Tibial artery (tissue), 4 donors: ENCODE measurements around the gene CLEC2D.

ENCODE experiments used
- DNase-seq, 2 donors: peaks; one replicate each; pipeline ENCODE4 v3.0.0-alpha.2; 2019
- H3K27ac ChIP-seq, 2 donors: fragments of 200-600 bp; sonication (generic) in 1 of 2; 1 replicate in 1 of 2; 2 replicates in 1 of 2; pipeline ENCODE4 v1.5.1; 2018 to 2019; ENCODE audit warnings: mild to moderate bottlenecking in 1 of 2
- H3K27me3 ChIP-seq, 2 donors: fragments of 200-600 bp; sonication (generic) in 1 of 2; one replicate each; pipeline versions ENCODE4 v1.5.1 to v1.6.0; 2016 to 2019
- H3K36me3 ChIP-seq, 3 donors: fragments of 200-600 bp; sonication (generic) in 2 of 3; one replicate each; pipeline ENCODE4 v1.5.1; 2016 to 2019; ENCODE audit warnings: mild to moderate bottlenecking in 2 of 3
- H3K4me1 ChIP-seq, 4 donors: fragments of 200-600 bp; sonication (generic) in 2 of 4; 1 replicate in 3 of 4; 2 replicates in 1 of 4; pipeline ENCODE4 v1.5.1; 2016 to 2019
- H3K4me3 ChIP-seq, 2 donors: fragments of 200-600 bp; sonication (generic) in 1 of 2; 1 replicate in 1 of 2; 2 replicates in 1 of 2; pipeline ENCODE4 v1.5.1; 2018 to 2019; ENCODE audit warnings: mild to moderate bottlenecking in 2 of 2
- H3K9me3 ChIP-seq, 3 donors: fragments of 200-600 bp; sonication (generic) in 1 of 3; one replicate each; pipeline ENCODE4 v1.5.1; 2016 to 2019
- intact Hi-C: fragments of 100-400 bp; cut with DNase I; formaldehyde crosslinking; loops from one replicate; pipeline ENCODE4 v1.15.0; 2023; ENCODE audit warnings: low total_unique reads
- TF ChIP-seq, protein P1 (sequence below), 2 experiments: fragments of 200-600 bp in 1 of 2; fragments of 450-650 bp in 1 of 2; IDR thresholded peaks; one replicate each; pipeline ENCODE4 v1.5.1; 2017 to 2019; ENCODE audit warnings: antibody characterized with exemption in 2 of 2, mild to moderate bottlenecking in 1 of 2, moderate library complexity in 1 of 2

CLEC2D gene, protein sequence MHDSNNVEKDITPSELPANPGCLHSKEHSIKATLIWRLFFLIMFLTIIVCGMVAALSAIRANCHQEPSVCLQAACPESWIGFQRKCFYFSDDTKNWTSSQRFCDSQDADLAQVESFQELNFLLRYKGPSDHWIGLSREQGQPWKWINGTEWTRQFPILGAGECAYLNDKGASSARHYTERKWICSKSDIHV

DNA sequence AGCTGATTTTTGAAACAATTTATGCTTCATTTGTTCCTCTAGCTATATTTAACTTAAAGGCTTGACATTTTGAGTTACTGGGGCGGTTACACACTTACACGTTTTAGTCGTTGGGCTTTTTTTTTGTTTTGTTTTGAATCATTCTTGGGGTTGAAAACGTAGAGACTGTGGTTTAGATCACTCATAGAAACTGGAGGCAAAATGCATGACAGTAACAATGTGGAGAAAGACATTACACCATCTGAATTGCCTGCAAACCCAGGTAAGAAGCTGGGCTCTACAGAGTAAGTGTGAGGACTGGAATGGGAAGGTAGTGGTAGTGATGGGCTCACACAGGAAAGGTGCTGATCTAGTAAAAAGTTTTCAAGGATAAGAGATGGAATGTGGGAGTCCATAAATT, at the start of gene CLEC2D:
TSS of gene CLEC2D (plus strand) at position 180 of the 400 bp plus-strand sequence. CDS start at position 202, 22 bp downstream.
- TF ChIP-seq, protein P1, sequence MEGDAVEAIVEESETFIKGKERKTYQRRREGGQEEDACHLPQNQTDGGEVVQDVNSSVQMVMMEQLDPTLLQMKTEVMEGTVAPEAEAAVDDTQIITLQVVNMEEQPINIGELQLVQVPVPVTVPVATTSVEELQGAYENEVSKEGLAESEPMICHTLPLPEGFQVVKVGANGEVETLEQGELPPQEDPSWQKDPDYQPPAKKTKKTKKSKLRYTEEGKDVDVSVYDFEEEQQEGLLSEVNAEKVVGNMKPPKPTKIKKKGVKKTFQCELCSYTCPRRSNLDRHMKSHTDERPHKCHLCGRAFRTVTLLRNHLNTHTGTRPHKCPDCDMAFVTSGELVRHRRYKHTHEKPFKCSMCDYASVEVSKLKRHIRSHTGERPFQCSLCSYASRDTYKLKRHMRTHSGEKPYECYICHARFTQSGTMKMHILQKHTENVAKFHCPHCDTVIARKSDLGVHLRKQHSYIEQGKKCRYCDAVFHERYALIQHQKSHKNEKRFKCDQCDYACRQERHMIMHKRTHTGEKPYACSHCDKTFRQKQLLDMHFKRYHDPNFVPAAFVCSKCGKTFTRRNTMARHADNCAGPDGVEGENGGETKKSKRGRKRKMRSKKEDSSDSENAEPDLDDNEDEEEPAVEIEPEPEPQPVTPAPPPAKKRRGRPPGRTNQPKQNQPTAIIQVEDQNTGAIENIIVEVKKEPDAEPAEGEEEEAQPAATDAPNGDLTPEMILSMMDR (IDR thresholded peaks at IDR 0.05) = no peak
- intact Hi-C loops = no loop called here
- no peak within 1 kb of the TSS for H3K27ac ChIP-seq
- DNase-seq = no peak
- peaks cover 0 to 20% (median 9%) of the 10 kb centered on the region in 4 donors for H3K4me1 ChIP-seq
- no peak within 1 kb of the TSS for H3K4me3 ChIP-seq
- H3K9me3 ChIP-seq = no peaks in the 10 kb centered on the region
- peaks cover 3 to 7% (median 4%) of the 10 kb centered on the region in 3 donors for H3K36me3 ChIP-seq
- no peaks in the 10 kb centered on the region for H3K27me3 ChIP-seq

DNA sequence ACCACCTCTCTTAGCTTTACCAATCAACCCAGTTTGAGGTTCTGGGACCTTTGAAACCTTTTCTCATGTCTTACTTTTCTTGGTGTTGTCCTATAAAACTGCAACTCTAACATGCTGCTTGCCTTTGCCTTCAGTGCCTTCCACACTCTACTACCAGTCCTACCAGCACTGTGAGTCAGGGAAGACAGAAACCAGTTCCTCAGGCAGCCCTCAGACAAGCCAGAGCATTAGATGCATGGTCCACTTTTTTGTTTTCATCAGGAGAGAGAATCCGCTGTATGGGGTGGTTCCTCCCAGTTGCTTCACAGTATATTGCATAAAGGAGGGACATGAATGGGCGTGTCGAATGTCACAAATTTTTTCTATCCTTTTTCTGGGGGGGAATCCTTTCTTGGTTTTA, 44.5 kb upstream of the CLEC2D start:
- DNase-seq = no peak
- intact Hi-C loops = no loop called here
- H3K27me3 ChIP-seq = no peaks in the 10 kb centered on the region
- H3K4me3 ChIP-seq = no peak overlapping the region
- TF ChIP-seq, protein P1 (IDR thresholded peaks at IDR 0.05) = no peak
- H3K36me3 ChIP-seq = no peaks in the 10 kb centered on the region
- H3K27ac ChIP-seq = no peak overlapping the region
- no peaks in the 10 kb centered on the region for H3K9me3 ChIP-seq
- H3K4me1 ChIP-seq = no peaks in the 10 kb centered on the region

DNA sequence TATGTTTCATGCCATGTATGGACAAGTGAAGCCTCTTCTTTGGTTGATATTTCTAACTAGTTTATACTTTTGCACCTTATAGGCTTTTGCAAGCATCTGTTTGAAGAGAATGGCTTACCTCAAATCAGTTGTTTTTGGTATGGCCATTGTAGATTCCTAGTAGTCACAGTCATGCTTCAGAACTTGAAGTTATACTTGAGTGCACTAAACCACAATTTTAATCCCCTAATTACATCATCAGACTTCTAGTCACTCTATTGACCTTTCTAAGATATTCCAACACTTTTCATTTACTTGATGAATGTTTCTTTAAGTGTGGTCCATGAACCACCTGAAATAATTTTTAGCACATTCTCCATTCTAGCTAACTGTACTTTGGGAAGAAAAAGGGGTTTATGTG, 43.2 kb upstream of the CLEC2D start:
- intact Hi-C loops = no loop called here
- no peak for DNase-seq
- no peaks in the 10 kb centered on the region for H3K36me3 ChIP-seq
- no peaks in the 10 kb centered on the region for H3K27me3 ChIP-seq
- H3K9me3 ChIP-seq = no peaks in the 10 kb centered on the region
- H3K4me1 ChIP-seq = no peaks in the 10 kb centered on the region
- TF ChIP-seq, protein P1 (IDR thresholded peaks at IDR 0.05) = no peak
- no peak overlapping the region for H3K4me3 ChIP-seq
- no peak overlapping the region for H3K27ac ChIP-seq

DNA sequence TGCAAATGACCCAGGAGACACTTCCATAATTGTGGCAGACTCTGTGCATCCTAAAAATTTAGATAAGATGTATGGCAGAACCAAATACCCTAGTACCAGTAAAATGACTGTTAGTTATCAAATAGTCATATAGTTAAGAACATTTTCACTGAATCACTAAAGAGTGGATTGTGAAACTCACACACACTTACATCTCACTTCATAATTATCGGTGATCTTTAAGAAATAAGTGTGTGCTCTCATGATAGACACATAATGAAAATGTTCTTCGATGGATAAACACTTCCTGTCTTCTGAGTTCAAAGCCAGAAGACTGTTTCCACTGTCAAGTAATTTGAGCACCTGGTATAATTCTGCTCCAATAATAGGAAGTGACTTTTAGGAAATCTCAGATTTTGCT, 42.7 kb upstream of the CLEC2D start:
- Histone ChIP-seq H3K4me3 (no peak overlapping the region), H3K27ac (no peak overlapping the region), H3K9me3 (no peaks in the 10 kb centered on the region), H3K27me3 (no peaks in the 10 kb centered on the region), H3K36me3 (no peaks in the 10 kb centered on the region), H3K4me1 (no peaks in the 10 kb centered on the region)
- TF ChIP-seq, protein P1 (IDR thresholded peaks at IDR 0.05) = no peak
- no peak for DNase-seq
- intact Hi-C loops = no loop called here

DNA sequence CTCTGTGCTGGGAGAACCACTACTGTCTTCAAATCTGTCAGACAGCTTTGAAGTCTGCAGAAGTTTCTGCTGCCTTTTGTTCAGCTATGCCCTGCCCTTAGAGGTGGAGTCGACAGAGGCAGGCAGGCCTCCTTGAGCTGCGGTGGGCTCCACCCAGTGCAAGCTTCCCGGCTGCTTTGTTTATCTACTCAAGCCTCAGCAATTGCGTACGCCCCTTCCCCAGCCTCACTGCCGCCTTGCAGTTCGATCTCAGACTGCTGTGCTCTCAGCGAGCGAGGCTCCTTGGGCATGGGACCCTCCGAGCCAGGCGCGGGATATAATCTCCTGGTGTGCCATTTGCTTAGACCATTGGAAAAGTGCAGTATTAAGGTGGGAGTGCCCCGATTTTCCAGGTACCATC, 36.7 kb upstream of the CLEC2D start:
- Histone ChIP-seq H3K27me3 (no peaks in the 10 kb centered on the region), H3K27ac (no peak overlapping the region), H3K4me3 (no peak overlapping the region), H3K4me1 (no peaks in the 10 kb centered on the region), H3K9me3 (no peaks in the 10 kb centered on the region), H3K36me3 (no peaks in the 10 kb centered on the region)
- no peak for DNase-seq
- intact Hi-C loops = no loop called here
- TF ChIP-seq, protein P1 (IDR thresholded peaks at IDR 0.05) = no peak
